ENCODE data around the gene UMODL1. TPM values are rescaled to one million over a fixed set of nuclear protein-coding genes. Genes with fewer than 3 reads are reported as not detected.

UMODL1 gene
- total and polyA plus RNA-seq, 2 donors from 2014 or later = 0.39 TPM; not detected in 1

DNA sequence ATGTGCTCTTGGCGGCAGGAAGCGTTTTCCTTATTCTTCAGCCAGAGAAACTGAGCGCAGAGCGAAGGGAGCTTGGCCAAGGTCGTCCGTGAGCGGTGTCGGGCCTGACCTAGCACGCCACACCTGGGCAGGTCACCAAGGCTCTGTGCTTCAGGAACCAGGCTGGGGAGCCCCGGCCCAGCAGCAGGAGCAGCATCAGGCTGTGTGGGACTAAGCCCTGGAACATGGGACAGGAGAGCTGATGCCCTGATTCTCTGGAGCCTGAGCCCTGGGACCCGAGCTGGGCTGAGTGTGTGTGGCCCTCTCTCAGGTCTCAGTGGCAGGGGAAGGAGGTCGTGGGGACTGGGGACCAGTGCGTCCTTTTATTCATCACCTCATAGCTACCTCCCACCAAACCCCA lies 82.6 kb downstream of the UMODL1 start:
- DNase-seq (peak in 1 of 5 donors; percentile 29), FAIRE-seq (no peak)
- no peaks in the 10 kb centered on the region for H3K36me3 ChIP-seq (ENCODE audit: control insufficient read depth in 2 of 3, insufficient read depth in 3 of 3, low read length in 3 of 3)
- TF ChIP-seq, protein P1, sequence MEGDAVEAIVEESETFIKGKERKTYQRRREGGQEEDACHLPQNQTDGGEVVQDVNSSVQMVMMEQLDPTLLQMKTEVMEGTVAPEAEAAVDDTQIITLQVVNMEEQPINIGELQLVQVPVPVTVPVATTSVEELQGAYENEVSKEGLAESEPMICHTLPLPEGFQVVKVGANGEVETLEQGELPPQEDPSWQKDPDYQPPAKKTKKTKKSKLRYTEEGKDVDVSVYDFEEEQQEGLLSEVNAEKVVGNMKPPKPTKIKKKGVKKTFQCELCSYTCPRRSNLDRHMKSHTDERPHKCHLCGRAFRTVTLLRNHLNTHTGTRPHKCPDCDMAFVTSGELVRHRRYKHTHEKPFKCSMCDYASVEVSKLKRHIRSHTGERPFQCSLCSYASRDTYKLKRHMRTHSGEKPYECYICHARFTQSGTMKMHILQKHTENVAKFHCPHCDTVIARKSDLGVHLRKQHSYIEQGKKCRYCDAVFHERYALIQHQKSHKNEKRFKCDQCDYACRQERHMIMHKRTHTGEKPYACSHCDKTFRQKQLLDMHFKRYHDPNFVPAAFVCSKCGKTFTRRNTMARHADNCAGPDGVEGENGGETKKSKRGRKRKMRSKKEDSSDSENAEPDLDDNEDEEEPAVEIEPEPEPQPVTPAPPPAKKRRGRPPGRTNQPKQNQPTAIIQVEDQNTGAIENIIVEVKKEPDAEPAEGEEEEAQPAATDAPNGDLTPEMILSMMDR (IDR thresholded peaks at IDR 0.05; ENCODE audit: borderline replicate concordance, extremely low read depth, insufficient read depth) = no peak
- H3K4me1 ChIP-seq (ENCODE audit: control insufficient read depth in 2 of 3, insufficient read depth in 2 of 3, low read depth in 1 of 3, low read length in 3 of 3) = peaks cover 4 to 8% (median 6%) of the 10 kb centered on the region in 3 donors
- H3K9me3 ChIP-seq (ENCODE audit: control insufficient read depth in 2 of 3, insufficient read depth in 1 of 3, low read length in 3 of 3) = no peaks in the 10 kb centered on the region
- H3K27ac ChIP-seq (ENCODE audit: low read depth in 2 of 2, low read length in 2 of 2) = no peak overlapping the region
- intact Hi-C loops (cut with DNase I) = no loop called here
- H3K27me3 ChIP-seq (ENCODE audit: control insufficient read depth, insufficient read depth, low read length) = no peaks in the 10 kb centered on the region
- no peak overlapping the region for H3K9ac ChIP-seq (ENCODE audit: low read length in 3 of 3)
- H3K4me3 ChIP-seq (ENCODE audit: low read length in 3 of 3) = no peak overlapping the region

DNA sequence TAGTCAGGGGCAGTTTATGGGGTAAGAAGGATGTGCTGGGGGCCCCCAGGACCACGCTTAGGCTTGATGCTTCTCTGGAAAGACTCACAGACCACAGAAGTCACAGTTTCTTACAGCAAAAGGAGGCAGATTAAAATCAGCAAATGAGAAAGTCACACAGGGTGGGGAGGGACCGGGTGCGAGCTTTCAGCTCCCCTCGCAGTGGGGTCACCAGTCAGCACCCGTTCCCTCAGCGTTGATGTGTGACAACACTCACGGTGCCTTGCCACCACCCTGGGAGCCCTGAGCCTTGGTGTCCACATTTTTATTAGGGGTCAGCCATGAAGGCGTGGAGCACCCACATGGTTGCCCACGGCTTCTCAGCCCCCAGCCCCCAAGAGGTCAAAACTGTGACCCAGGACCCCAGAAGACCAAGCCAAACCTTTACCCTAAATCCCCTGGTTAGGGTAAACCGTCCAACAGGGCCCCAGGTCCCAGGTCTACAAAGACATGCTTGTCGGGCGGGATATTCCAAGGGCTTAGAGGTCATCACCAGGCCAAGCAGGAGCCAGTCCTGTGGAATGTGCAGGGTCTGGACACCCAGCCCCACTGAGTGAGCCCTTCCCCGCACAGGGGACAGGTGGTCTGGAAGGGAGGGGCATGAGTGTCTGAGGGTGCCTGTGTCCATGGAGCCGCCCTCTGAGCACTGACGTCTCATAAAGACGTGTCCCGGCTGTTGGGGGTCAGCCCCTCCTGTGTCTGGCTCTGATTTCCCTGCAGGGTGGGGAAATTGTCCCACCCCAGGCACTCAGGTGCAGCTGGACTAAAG lies 83.3 kb downstream of the UMODL1 start:
- intact Hi-C loops (cut with DNase I) = no loop called here
- Histone ChIP-seq H3K36me3 (ENCODE audit: control insufficient read depth in 2 of 3, insufficient read depth in 3 of 3, low read length in 3 of 3) (no peaks in the 10 kb centered on the region), H3K27ac (ENCODE audit: low read depth in 2 of 2, low read length in 2 of 2) (no peak overlapping the region), H3K9me3 (ENCODE audit: control insufficient read depth in 2 of 3, insufficient read depth in 1 of 3, low read length in 3 of 3) (no peaks in the 10 kb centered on the region), H3K4me1 (ENCODE audit: control insufficient read depth in 2 of 3, insufficient read depth in 2 of 3, low read depth in 1 of 3, low read length in 3 of 3) (peaks cover 4 to 8% (median 6%) of the 10 kb centered on the region in 3 donors), H3K4me3 (ENCODE audit: low read length in 3 of 3) (no peak overlapping the region), H3K9ac (ENCODE audit: low read length in 3 of 3) (no peak overlapping the region), H3K27me3 (ENCODE audit: control insufficient read depth, insufficient read depth, low read length) (no peaks in the 10 kb centered on the region)
- DNase-seq (peak in 2 of 5 donors; percentile 54 to 63), FAIRE-seq (no peak)
- TF ChIP-seq, protein P1 (IDR thresholded peaks at IDR 0.05; ENCODE audit: borderline replicate concordance, extremely low read depth, insufficient read depth) = no peak

DNA sequence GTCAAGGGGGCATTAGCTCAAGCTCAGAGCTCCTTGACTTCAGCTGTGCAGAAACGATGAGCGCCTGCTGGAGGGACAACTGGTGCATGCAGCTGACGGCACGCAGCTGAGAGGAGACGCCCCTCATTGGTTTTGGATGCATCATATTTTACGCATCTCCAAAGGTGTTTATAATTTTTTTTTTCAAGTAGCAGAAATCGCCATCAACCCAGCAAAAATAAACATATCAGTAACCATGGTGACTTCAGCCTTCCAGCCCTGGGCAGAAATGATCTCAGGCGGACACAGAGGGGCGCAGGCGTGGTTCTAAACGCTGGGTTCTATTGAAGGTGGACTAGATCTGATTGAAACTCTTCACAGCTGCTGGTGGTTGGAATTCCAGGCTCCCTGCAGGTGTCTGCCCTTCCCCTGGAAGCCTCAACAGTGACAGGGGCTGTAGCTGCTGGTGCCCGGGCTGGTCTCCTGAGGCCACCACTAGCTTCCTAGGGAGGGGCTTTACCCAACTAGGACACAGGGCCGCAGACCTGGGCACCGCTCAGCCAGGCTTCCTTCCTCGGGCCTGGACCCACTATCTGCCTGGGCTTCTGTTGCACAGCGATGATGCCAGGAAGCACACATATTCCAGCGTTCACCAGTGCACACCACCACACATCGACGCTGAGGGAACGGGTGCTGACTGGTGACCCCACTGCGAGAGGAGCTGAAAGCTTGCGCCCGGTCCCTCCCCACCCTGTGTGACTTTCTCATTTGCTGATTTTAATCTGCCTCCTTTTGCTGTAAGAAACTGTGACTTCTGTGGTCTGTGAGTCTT lies 84.1 kb downstream of the UMODL1 start:
- peak in 1 of 5 donors; percentile 53 for DNase-seq

More for the DNA sequence above, 84.1 kb downstream of the UMODL1 start:
- Histone ChIP-seq H3K4me3 (ENCODE audit: low read length in 3 of 3) (no peak overlapping the region), H3K9me3 (ENCODE audit: control insufficient read depth in 2 of 3, insufficient read depth in 1 of 3, low read length in 3 of 3) (no peaks in the 10 kb centered on the region), H3K4me1 (ENCODE audit: control insufficient read depth in 2 of 3, insufficient read depth in 2 of 3, low read depth in 1 of 3, low read length in 3 of 3) (peaks cover 4 to 8% (median 6%) of the 10 kb centered on the region in 3 donors), H3K27ac (ENCODE audit: low read depth in 2 of 2, low read length in 2 of 2) (no peak overlapping the region), H3K36me3 (ENCODE audit: control insufficient read depth in 2 of 3, insufficient read depth in 3 of 3, low read length in 3 of 3) (no peaks in the 10 kb centered on the region), H3K9ac (ENCODE audit: low read length in 3 of 3) (no peak overlapping the region), H3K27me3 (ENCODE audit: control insufficient read depth, insufficient read depth, low read length) (no peaks in the 10 kb centered on the region)
- TF ChIP-seq, protein P1 (IDR thresholded peaks at IDR 0.05; ENCODE audit: borderline replicate concordance, extremely low read depth, insufficient read depth) = no peak
- no peak for FAIRE-seq
- intact Hi-C loops (cut with DNase I) = no loop called here

Measured in kidney (tissue), 14 donors.